Loucy (cell line): ENCODE results near the gene CDH2.

Source experiments
- CTCF ChIP-seq: fragments of 200-600 bp; sonication (generic); conservative IDR thresholded peaks from 2 replicates; pipeline ENCODE4 v1.5.1; 2014; ENCODE audit warnings: mild to moderate bottlenecking, antibody characterized with exemption, low read length
- EZH2phosphoT487 ChIP-seq: fragments of 200-600 bp; IDR thresholded peaks from 2 replicates; pipeline ENCODE4 v1.6.1; 2018; ENCODE audit warnings: antibody characterized with exemption, mild to moderate bottlenecking, moderate library complexity, borderline replicate concordance

DNA sequence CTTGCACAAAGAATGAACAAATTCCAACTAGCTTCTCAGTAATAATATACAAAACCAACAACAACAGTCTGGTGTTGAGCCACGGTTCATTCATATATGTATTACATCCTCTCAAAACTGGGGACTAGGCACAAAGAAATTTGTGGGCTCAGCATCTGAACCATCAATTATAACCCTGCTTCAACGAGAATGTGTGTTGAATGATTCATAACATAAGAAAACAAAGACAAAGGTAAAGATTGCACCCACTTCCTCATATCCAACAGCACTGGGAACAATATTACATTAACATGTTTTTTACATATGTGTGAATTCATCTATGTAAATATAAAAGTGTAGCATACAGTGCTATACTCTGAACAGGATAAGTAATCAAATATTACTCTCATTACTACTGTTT lies 144.8 kb downstream of the CDH2 start:
- no peak for TF ChIP-seq EZH2phosphoT487
- TF ChIP-seq CTCF: no peak
